Bronchial epithelial cell (primary cell): Measurements from ENCODE around the gene KPNA2. TPM values are rescaled to one million over a fixed set of nuclear protein-coding genes. Genes with fewer than 3 reads are reported as not detected.
"Not testable (repeated sequence)": the region's sequence is repeated elsewhere in the genome, so short reads cannot be mapped to it uniquely, and the experiment has no call there.

Source experiments
- DNase-seq: peaks from one replicate; pipeline ENCODE4 v3.0.0-alpha.2; 2010; ENCODE audit warnings: low read depth
- FAIRE-seq: peaks from 2 replicates; lab custom pipeline; 2011; peaks lifted over from hg19 to GRCh38; lab: Jason Lieb, UNC
- H3K27me3 ChIP-seq: 2 replicates; pipeline ENCODE4 v1.5.1; 2011; ENCODE audit warnings: low read length; ENCODE audit not compliant: control insufficient read depth, insufficient read depth
- H3K36me3 ChIP-seq: 2 replicates; pipeline ENCODE4 v1.5.1; 2011; ENCODE audit warnings: low read length; ENCODE audit not compliant: control insufficient read depth, insufficient read depth
- H3K4me3 ChIP-seq: 2 replicates; pipeline ENCODE4 v1.5.1; 2011; ENCODE audit warnings: mild to moderate bottlenecking, low read depth, low read length, control low read depth
- CTCF ChIP-seq: IDR thresholded peaks from 2 replicates; pipeline ENCODE4 v1.5.1; 2011; ENCODE audit warnings: mild to moderate bottlenecking, moderate library complexity, low read length, control low read depth, inconsistent platforms; ENCODE audit not compliant: insufficient read depth, severe bottlenecking
- total RNA-seq: library from RNA; depleted of rRNA; stranded (reverse); fragments of >200 nt; gene quantifications from 2 replicates; pipeline ENCODE4 v1.2.1, GENCODE V29; 2014

The KPNA2 gene
- total RNA-seq, 1 donor from 2014 or later: 17.4 TPM

GRCh38 chr17:68019336-68019674 is 16.2 kb upstream of the KPNA2 start:
- Histone ChIP-seq H3K4me3 (no peak overlapping the region), H3K27me3 (peaks cover 2% of the 10 kb centered on the region), H3K36me3 (no peaks in the 10 kb centered on the region)
- TF ChIP-seq CTCF: no peak
- DNase-seq (no peak), FAIRE-seq (no peak)

- no peaks in the 10 kb centered on the region for H3K36me3 ChIP-seq
- TF ChIP-seq CTCF: peak; percentile 43
- H3K4me3 ChIP-seq: peak overlapping the region; percentile 59
- no peak for FAIRE-seq
- H3K27me3 ChIP-seq: peaks cover 2% of the 10 kb centered on the region
- DNase-seq: peak; percentile 87
Observed at GRCh38 chr17:68019675-68020408, 15.7 kb upstream of the KPNA2 start.

DNA sequence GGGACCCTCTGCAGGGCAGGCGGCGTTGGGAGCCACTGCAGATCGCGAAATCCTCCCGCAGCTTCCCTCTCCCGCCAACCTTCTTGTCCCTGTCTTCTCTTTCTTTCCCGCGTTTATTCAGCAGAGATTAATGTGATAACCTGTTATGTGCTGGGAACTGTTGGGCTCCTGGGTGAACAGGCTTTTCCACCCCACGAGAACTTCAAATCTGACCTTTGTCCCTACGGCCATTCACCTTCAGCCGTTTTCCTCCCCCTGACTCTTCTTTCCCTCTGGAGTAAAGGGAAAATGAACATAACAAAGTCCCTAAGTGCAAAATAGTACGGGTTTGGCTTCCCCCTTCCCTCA is 15.2 kb upstream of the KPNA2 start:
- TF ChIP-seq CTCF: no peak
- FAIRE-seq: no peak
- peaks cover 2% of the 10 kb centered on the region for H3K27me3 ChIP-seq
- no peaks in the 10 kb centered on the region for H3K36me3 ChIP-seq
- peak overlapping the region; percentile 59 for H3K4me3 ChIP-seq
- no peak for DNase-seq

DNA sequence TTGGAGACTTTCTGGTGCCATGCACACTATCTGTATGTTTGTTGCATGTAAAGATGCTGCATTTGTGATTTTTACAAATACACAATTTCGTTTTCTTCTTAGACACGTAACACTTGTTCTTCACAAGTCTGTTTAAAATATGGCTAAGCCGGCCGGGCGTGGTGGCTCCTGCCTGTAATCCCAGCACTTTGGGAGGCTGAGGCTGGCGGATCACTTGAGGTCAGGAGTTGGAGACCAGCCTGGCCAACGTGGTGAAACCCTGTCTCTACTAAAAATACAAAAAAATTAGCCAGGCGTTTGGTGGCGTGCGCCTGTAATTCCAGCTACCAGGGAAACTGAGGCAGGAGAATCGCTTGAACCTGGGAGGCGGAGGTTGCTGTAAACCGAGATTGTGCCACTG is 14.7 kb upstream of the KPNA2 start:
- not testable (repeated sequence) for H3K27me3 ChIP-seq, H3K36me3 ChIP-seq, DNase-seq, FAIRE-seq
- peak overlapping the region; percentile 59 for H3K4me3 ChIP-seq

GRCh38 chr17:68021963-68022362 is 13.6 kb upstream of the KPNA2 start:
- no peak for FAIRE-seq

DNA sequence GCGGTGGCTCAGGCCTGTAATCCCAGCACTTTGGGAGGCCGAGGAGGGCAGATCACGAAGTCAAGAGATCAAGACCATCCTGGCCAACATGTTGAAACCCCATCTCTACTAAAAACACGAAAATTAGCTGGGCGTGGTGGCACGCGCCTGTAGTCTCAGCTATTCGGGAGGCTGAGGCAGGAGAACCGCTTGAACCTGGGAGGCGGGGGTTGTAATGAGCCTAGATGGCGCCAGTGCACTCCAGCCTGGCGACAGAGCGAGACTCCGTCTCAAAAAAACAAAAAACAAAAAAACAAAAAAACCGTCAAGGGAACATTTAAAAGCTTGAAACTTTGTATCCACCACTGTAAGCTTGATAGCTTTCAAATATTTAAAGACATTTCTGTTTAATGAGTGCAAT is 13.0 kb upstream of the KPNA2 start:
- not testable (repeated sequence) for H3K27me3 ChIP-seq, DNase-seq, H3K36me3 ChIP-seq, FAIRE-seq, H3K4me3 ChIP-seq

More at GRCh38 chr17:68021963-68022362, 13.6 kb upstream of the KPNA2 start:
- no peaks in the 10 kb centered on the region for H3K27me3 ChIP-seq
- H3K36me3 ChIP-seq: no peaks in the 10 kb centered on the region
- no peak overlapping the region for H3K4me3 ChIP-seq
- no peak for DNase-seq
- TF ChIP-seq CTCF: no peak
